Hematopoietic multipotent progenitor cell treated with erythropoietin and hydrocortisone succinate and interleukin-3 and kit ligand, for 17 days (in vitro differentiated cells): ENCODE results near the gene MSL3B.
"Not testable (repeated sequence)": the region's sequence is repeated elsewhere in the genome, so short reads cannot be mapped to it uniquely, and the experiment has no call there.

Source experiments
- DNase-seq: peaks from one replicate; pipeline ENCODE4 v3.0.0-alpha.2; 2015; ENCODE audit warnings: low spot score

The MSL3B gene

GRCh38 chr2:233867993-233868532 is at the start of gene MSL3B:
Gene MSL3B (minus strand): TSS chr2:233868386.
- DNase-seq: peak; percentile 67

- no peak for DNase-seq
Observed at GRCh38 chr2:233917116-233917515, 48.9 kb upstream of the MSL3B start, which contains the start of gene TRPM8. Gene TRPM8 (plus strand): TSS chr2:233917373. CDS start chr2:233926538, 9,165 bp downstream.

GRCh38 chr2:233915128-233915527 is 46.9 kb upstream of the MSL3B start:
- no peak for DNase-seq

GRCh38 chr2:233912691-233913423 is 44.7 kb upstream of the MSL3B start:
- no peak for DNase-seq

GRCh38 chr2:233907627-233908026 is 39.4 kb upstream of the MSL3B start:
- no peak for DNase-seq

GRCh38 chr2:233905945-233906344 is 37.8 kb upstream of the MSL3B start:
- no peak for DNase-seq

GRCh38 chr2:233901884-233902283 is 33.7 kb upstream of the MSL3B start:
- DNase-seq: no peak

- no peak for DNase-seq
Observed at GRCh38 chr2:233901367-233901766, 33.2 kb upstream of the MSL3B start.

GRCh38 chr2:233896253-233896652 is 28.1 kb upstream of the MSL3B start:
- DNase-seq: not testable (repeated sequence)

- no peak for DNase-seq
Observed at GRCh38 chr2:233892793-233893192, 24.6 kb upstream of the MSL3B start.

GRCh38 chr2:233882353-233882752 is 14.2 kb upstream of the MSL3B start:
- DNase-seq: no peak

- not testable (repeated sequence) for DNase-seq
Observed at GRCh38 chr2:233872125-233872524, 3.9 kb upstream of the MSL3B start.

- DNase-seq: no peak
Observed at GRCh38 chr2:233871432-233871831, 3.2 kb upstream of the MSL3B start.

GRCh38 chr2:233866479-233866878 is 1.7 kb downstream of the MSL3B start:
- no peak for DNase-seq

- DNase-seq: no peak
Observed at GRCh38 chr2:233865838-233866237, 2.3 kb downstream of the MSL3B start.

GRCh38 chr2:233862261-233862768 is 5.9 kb downstream of the MSL3B start:
- no peak for DNase-seq

- no peak for DNase-seq
Observed at GRCh38 chr2:233858331-233858730, 9.9 kb downstream of the MSL3B start.

- peak; percentile 85 for DNase-seq
Observed at GRCh38 chr2:233857511-233858141, 10.6 kb downstream of the MSL3B start.

- DNase-seq: peak; percentile 83
Observed at GRCh38 chr2:233856184-233856583, 12.0 kb downstream of the MSL3B start.

GRCh38 chr2:233855345-233855744 is 12.8 kb downstream of the MSL3B start:
- peak; percentile 24 for DNase-seq

GRCh38 chr2:233854241-233854981 is 13.8 kb downstream of the MSL3B start, which contains the start of gene HJURP:
Gene HJURP (minus strand): TSS chr2:233854535. CDS start chr2:233854500, 35 bp downstream.
- peak; percentile 95 for DNase-seq

GRCh38 chr2:233853883-233854240 is 14.3 kb downstream of the MSL3B start:
- no peak for DNase-seq
